Naive thymus-derived CD4-positive, alpha-beta T cell (primary cell): Measurements from ENCODE around the gene TMEM120A. TPM values are rescaled to one million over a fixed set of nuclear protein-coding genes. Genes with fewer than 3 reads are reported as not detected.
"Not testable (repeated sequence)": the region's sequence is repeated elsewhere in the genome, so short reads cannot be mapped to it uniquely, and the experiment has no call there.

Experiments
- ATAC-seq: fragments of 150-1000 bp; cut with Tn5 transposase; 2 replicates; pipeline ENCODE4 v1.10.0; 2021; ENCODE audit warnings: mild to moderate bottlenecking, moderate library complexity
- CTCF ChIA-PET: fragments of 350-600 bp; sonication (Branson Sonifier 250); formaldehyde crosslinking; loops from one replicate; lab custom pipeline; 2021; ENCODE audit warnings: antibody characterized with exemption; lab: Charles Lee
- POLR2A ChIA-PET: fragments of 350-600 bp; sonication (Branson Sonifier 250); formaldehyde crosslinking; loops from one replicate; lab custom pipeline; 2021; ENCODE audit warnings: antibody characterized with exemption, inconsistent platforms; lab: Charles Lee
- DNase-seq, 9 donors: peaks; one replicate each; pipeline versions ENCODE4 v3.0.0 to v3.0.0-alpha.2; 2020 to 2022; ENCODE audit warnings: mixed read lengths in 1 of 9
- H3K27ac ChIP-seq: one replicate; pipeline ENCODE4 v1.7.0; 2013; ENCODE audit warnings: mild to moderate bottlenecking, low read depth, low read length, moderate library complexity
- H3K27me3 ChIP-seq, 2 donors: one replicate each; pipeline ENCODE4 v1.7.0; 2013; ENCODE audit warnings: low read length in 2 of 2, mild to moderate bottlenecking in 2 of 2, moderate library complexity in 2 of 2; ENCODE audit not compliant: control insufficient read depth in 2 of 2, insufficient read depth in 2 of 2
- H3K36me3 ChIP-seq, 3 experiments: 1 replicate in 2 of 3; 2 replicates in 1 of 3; pipeline ENCODE4 v1.7.0; 2013; ENCODE audit warnings: low read length in 3 of 3, mild to moderate bottlenecking in 3 of 3, moderate library complexity in 1 of 3; ENCODE audit not compliant: insufficient read depth in 3 of 3, control insufficient read depth in 2 of 3
- H3K4me1 ChIP-seq, 2 donors: one replicate each; pipeline ENCODE4 v1.7.0; 2013; ENCODE audit warnings: low read length in 2 of 2, mild to moderate bottlenecking in 2 of 2, moderate library complexity in 1 of 2; ENCODE audit not compliant: control insufficient read depth in 2 of 2, insufficient read depth in 2 of 2
- H3K4me3 ChIP-seq: 2 replicates; pipeline ENCODE4 v1.7.0; 2013; ENCODE audit warnings: mild to moderate bottlenecking, low read length
- H3K9me3 ChIP-seq, 3 experiments: 1 replicate in 2 of 3; 2 replicates in 1 of 3; pipeline ENCODE4 v1.7.0; 2013; ENCODE audit warnings: low read length in 3 of 3; ENCODE audit not compliant: control insufficient read depth in 2 of 3
- H3K27ac Mint-ChIP-seq, 9 donors: one replicate each; pipeline ENCODE4 v1.8.0; 2020 to 2022; ENCODE audit warnings: mixed read lengths in 9 of 9, mild to moderate bottlenecking in 8 of 9, moderate library complexity in 5 of 9, inconsistent platforms in 2 of 9
- H3K27me3 Mint-ChIP-seq, 5 donors: one replicate each; pipeline ENCODE4 v1.8.0; 2021 to 2022; ENCODE audit warnings: mixed read lengths in 5 of 5, mild to moderate bottlenecking in 1 of 5
- H3K36me3 Mint-ChIP-seq, 5 donors: one replicate each; pipeline ENCODE4 v1.8.0; 2020 to 2022; ENCODE audit warnings: mixed read lengths in 5 of 5, mild to moderate bottlenecking in 3 of 5, inconsistent platforms in 1 of 5
- H3K4me1 Mint-ChIP-seq, 7 donors: one replicate each; pipeline ENCODE4 v1.8.0; 2020 to 2022; ENCODE audit warnings: mixed read lengths in 7 of 7, mild to moderate bottlenecking in 3 of 7, inconsistent platforms in 1 of 7
- H3K4me3 Mint-ChIP-seq, 10 donors: one replicate each; pipeline ENCODE4 v1.8.0; 2020 to 2022; ENCODE audit warnings: mild to moderate bottlenecking in 10 of 10, mixed read lengths in 10 of 10, moderate library complexity in 6 of 10, inconsistent platforms in 2 of 10
- H3K9me3 Mint-ChIP-seq, 11 donors: one replicate each; pipeline ENCODE4 v1.8.0; 2020 to 2022; ENCODE audit warnings: mixed read lengths in 11 of 11, mild to moderate bottlenecking in 4 of 11, inconsistent platforms in 1 of 11, moderate library complexity in 1 of 11
- intact Hi-C, 2 donors: fragments of 100-400 bp; cut with micrococcal nuclease; formaldehyde crosslinking; loops; one replicate each; pipeline ENCODE4 v1.15.1; 2023
- polyA plus RNA-seq, 2 donors: library from polyadenylated mRNA; unstranded; fragments of 300-500 nt; fragmentation: Illumina TruSeq; gene quantifications; one replicate each; pipeline ENCODE4 v1.2.3, GENCODE V29; 2021
- total RNA-seq, 6 experiments: library from RNA in 5 of 6; stranded (reverse) in 5 of 6; gene quantifications; 1 replicate in 5 of 6; 2 replicates in 1 of 6; pipeline ENCODE4 v1.2.3 and lab custom pipeline; 2021 to 2026

The TMEM120A gene
- total and polyA plus RNA-seq, 7 experiments from 2014 or later, result 19.1 to 38.6 (median 25.2) TPM

DNA sequence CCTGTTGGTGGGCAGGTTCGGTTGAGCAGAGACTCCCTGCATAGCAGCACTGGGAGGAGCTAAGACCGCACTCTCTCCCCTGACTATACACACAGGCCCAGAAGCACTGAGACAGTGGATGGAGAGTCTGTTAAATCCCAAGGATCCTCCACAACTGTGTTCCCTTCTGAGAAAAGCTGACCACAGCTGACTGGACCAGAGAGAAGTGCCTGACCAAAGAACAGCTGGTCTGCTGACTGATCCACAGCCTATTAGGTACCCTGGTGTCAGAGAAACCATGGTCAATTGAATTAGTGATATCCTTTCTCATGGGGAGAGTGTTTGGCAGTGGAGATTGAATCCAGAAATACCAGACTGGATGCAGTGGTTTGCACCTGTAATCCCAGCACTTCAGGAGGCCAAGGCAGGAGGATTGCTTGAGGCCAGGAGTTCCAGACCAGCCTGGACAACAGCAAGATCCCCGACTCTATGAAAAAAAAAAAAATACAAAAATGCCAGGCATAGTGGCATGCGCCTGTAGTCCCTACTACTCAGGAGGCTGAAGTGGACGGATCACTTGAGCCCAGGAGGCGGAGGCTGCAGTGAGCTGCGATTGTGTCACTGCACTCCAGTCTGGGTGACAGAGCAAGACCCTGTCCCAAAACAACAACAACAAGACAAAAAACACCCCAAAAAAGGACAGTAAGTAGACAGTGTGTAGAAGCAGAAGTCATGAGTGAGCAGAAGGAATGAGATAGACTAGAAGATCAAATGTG, 27.8 kb upstream of the TMEM120A start:
- H3K4me1 Mint-ChIP-seq, result peaks cover 0 to 23% (median 19%) of the 10 kb centered on the region in 7 donors
- H3K27me3 Mint-ChIP-seq, result no peaks in the 10 kb centered on the region
- H3K27ac ChIP-seq, result no peak overlapping the region
- peaks cover 7 to 10% of the 10 kb centered on the region in 2 donors for H3K4me1 ChIP-seq
- CTCF ChIA-PET, result interaction anchor here (0.5 to 3.5 kb wide), 3 partner anchors 10 to 157 kb away, joined by 3 to 56 read pairs (median 4); no protein-coding TSS in a partner anchor
- H3K4me3 Mint-ChIP-seq, result no peak overlapping the region
- H3K36me3 ChIP-seq, result peaks cover 0 to 16% (median 0%) of the 10 kb centered on the region in 3 experiments
- no peaks in the 10 kb centered on the region for H3K9me3 Mint-ChIP-seq
- POLR2A ChIA-PET, result no interaction called here
- no peak overlapping the region for H3K4me3 ChIP-seq
- no peaks in the 10 kb centered on the region for H3K27me3 ChIP-seq
- DNase-seq, result no peak
- ATAC-seq, result no peak
- H3K9me3 ChIP-seq, result no peaks in the 10 kb centered on the region
- H3K36me3 Mint-ChIP-seq, result peaks cover 6 to 43% (median 25%) of the 10 kb centered on the region in 5 donors
- peak overlapping the region in 3 of 9 donors; percentile 10 to 51 (median 34) for H3K27ac Mint-ChIP-seq
- intact Hi-C loops, result no loop called here

DNA sequence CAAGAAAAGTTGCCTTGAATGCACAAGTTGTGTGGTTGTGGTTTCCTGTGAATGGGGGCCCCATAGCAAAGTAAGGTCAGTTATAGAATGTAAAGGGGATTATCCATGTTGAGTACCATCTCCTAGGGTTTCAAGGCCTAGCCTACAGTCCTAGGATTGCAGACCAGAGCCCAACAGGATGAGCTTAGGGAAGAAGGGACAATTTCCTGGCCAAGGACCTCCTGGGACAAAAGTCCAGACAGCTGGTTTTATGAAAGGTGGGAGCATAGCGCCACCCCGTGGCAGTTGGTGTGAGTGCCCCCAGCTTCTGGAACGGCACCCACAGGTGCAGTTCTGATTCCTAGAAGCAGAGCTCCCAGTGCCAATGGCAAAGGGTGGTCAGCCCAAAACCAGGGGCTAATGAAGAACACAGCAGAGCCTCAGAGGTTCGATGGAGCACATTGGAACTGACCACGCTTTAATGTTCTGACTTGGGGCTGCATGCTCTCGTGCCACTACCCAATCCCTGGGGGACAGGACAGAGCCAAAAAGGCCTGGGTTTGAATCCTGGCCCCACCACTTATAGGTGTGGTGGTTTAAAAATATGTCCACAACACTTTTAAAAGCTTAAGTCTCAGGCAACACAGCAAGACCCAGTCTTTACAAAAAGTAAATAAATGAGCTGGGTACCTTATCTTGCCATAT, 25.8 kb upstream of the TMEM120A start:
- Histone ChIP-seq H3K27ac (no peak overlapping the region), H3K9me3 (no peaks in the 10 kb centered on the region), H3K27me3 (no peaks in the 10 kb centered on the region), H3K4me3 (no peak overlapping the region), H3K36me3 (peaks cover 0 to 10% (median 0%) of the 10 kb centered on the region in 3 experiments), H3K4me1 (peaks cover 7 to 10% of the 10 kb centered on the region in 2 donors)
- Mint-ChIP-seq H3K27me3 (no peaks in the 10 kb centered on the region), H3K9me3 (no peaks in the 10 kb centered on the region), H3K4me1 (peaks cover 0 to 23% (median 19%) of the 10 kb centered on the region in 7 donors), H3K27ac (peak overlapping the region in 1 of 9 donors; percentile 14), H3K4me3 (peak overlapping the region in 1 of 10 donors; percentile 40), H3K36me3 (peaks cover 8 to 54% (median 29%) of the 10 kb centered on the region in 5 donors)
- intact Hi-C loops, result loop anchor here (1.0 kb wide), 3 partner anchors 154 to 281 kb away; no protein-coding TSS in a partner anchor
- DNase-seq (peak; percentile 40 to 73 (median 58)), ATAC-seq (peak; percentile 75)
- ChIA-PET POLR2A (interaction anchor here (0.9 to 1.4 kb wide), 3 partner anchors 104 to 153 kb away, joined by 3 to 4 read pairs (median 3); no protein-coding TSS in a partner anchor), CTCF (interaction anchor here (0.6 to 3.5 kb wide), 23 partner anchors 9 to 1062 kb away, joined by 3 to 56 read pairs (median 4); partner anchors contain the start of genes POR and RHBDD2)

DNA sequence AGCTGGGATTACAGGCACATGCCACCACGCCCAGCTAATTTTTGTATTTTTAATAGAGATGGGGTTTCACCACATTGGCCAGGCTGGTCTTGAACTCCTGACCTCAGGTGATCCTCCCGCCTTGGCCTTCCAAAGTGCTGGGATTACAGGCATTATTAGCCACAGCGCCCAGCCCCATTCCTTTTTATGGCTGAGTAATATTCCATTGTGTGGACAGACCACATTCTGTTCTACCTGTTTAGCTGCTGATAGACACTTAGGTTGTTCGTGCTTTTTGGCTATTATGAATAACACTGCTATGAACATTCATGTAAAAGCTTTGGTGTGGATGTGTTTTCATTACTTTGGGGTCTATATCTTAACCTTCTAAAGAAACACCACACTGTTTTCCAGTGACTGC, 24.1 kb upstream of the TMEM120A start:
- H3K9me3 Mint-ChIP-seq, H3K27ac Mint-ChIP-seq, H3K4me3 ChIP-seq, intact Hi-C loops, H3K9me3 ChIP-seq, H3K27ac ChIP-seq, H3K27me3 ChIP-seq, H3K27me3 Mint-ChIP-seq, ATAC-seq, H3K4me3 Mint-ChIP-seq, DNase-seq, CTCF ChIA-PET: not testable (repeated sequence)
- H3K36me3 ChIP-seq, result peaks cover 0 to 10% (median 0%) of the 10 kb centered on the region in 3 experiments
- H3K4me1 Mint-ChIP-seq, result peaks cover 0 to 23% (median 19%) of the 10 kb centered on the region in 7 donors
- H3K36me3 Mint-ChIP-seq, result peaks cover 8 to 54% (median 37%) of the 10 kb centered on the region in 5 donors
- H3K4me1 ChIP-seq, result peaks cover 7 to 10% of the 10 kb centered on the region in 2 donors
- POLR2A ChIA-PET, result interaction anchor here (0.6 kb wide), 1 partner anchor 17 kb away, joined by 4 read pairs; no protein-coding TSS in a partner anchor

DNA sequence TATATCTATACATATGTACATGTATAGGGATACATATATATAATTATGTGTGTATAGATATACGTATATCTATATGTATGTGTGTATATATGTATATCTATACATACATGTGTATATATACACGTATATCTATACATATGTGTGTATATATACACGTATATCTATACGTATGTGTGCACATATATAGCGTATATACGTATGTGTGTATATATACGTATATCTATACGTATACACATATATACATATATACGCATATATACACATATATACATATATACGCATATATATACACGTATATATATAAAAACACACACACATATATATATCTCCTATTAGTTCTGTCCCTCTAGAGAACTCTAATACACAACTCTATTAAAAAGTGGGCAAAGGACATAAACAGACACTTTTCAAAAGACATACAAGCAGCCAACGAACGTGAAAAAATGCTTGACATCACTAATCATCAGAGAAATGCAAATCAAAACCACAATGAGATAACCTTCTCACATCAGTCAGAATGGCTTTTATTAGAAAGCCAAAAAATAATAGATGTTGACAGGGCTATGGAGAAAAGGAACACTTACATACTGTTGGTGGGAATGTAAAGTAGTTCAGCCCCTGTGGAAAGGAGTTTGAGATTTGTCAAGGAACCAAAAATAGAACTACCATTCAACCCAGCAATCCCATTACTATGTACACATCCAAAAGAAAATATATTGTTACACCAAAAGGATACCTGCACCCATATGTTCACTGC, 22.0 kb upstream of the TMEM120A start:
- no peak overlapping the region for H3K27ac Mint-ChIP-seq
- ATAC-seq, result no peak
- intact Hi-C loops, result no loop called here
- no peak overlapping the region for H3K4me3 ChIP-seq
- H3K4me1 ChIP-seq, result peaks cover 7 to 10% of the 10 kb centered on the region in 2 donors
- peaks cover 8 to 54% (median 30%) of the 10 kb centered on the region in 5 donors for H3K36me3 Mint-ChIP-seq
- peaks cover 0 to 14% (median 12%) of the 10 kb centered on the region in 7 donors for H3K4me1 Mint-ChIP-seq
- POLR2A ChIA-PET, result no interaction called here
- no peak overlapping the region for H3K4me3 Mint-ChIP-seq
- H3K9me3 Mint-ChIP-seq, result no peaks in the 10 kb centered on the region
- no peak for DNase-seq
- CTCF ChIA-PET, result no interaction called here
- no peaks in the 10 kb centered on the region for H3K27me3 Mint-ChIP-seq
- peaks cover 0 to 2% (median 0%) of the 10 kb centered on the region in 3 experiments for H3K36me3 ChIP-seq
- H3K27ac ChIP-seq, result no peak overlapping the region
- H3K27me3 ChIP-seq, result no peaks in the 10 kb centered on the region
- H3K9me3 ChIP-seq, result no peaks in the 10 kb centered on the region

DNA sequence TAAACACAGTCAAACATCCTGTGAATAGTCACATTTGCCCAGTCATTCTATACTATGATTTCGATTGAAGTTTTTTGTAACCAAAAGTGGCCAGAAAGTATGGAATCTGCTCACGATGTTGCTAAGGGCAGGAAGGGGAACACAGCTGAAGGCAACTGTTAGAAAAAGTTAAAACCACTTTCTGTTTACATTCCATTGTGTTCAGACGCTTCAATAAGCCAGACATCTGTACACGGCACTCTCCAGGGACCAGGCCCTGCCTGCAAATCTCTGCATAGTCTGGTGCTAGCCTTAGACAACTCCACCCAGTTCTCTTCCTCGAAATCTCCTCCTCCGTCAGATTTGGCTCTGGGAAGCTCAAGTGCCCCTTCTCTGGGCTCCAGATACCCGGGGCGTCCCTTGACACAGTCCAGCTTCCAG, 17.1 kb upstream of the TMEM120A start:
- CTCF ChIA-PET, result interaction anchor here (1.1 to 2.0 kb wide), 2 partner anchors 9 to 145 kb away, joined by 3 to 8 read pairs; no protein-coding TSS in a partner anchor
- no peak for DNase-seq

More for the DNA sequence above, 17.1 kb upstream of the TMEM120A start:
- Histone ChIP-seq H3K4me3 (no peak overlapping the region), H3K36me3 (no peaks in the 10 kb centered on the region), H3K9me3 (no peaks in the 10 kb centered on the region), H3K4me1 (peaks cover 15 to 25% of the 10 kb centered on the region in 2 donors), H3K27ac (no peak overlapping the region), H3K27me3 (no peaks in the 10 kb centered on the region)
- Mint-ChIP-seq H3K4me1 (peaks cover 22 to 37% (median 29%) of the 10 kb centered on the region in 7 donors), H3K4me3 (no peak overlapping the region), H3K27me3 (peaks cover 0 to 2% (median 0%) of the 10 kb centered on the region in 5 donors), H3K27ac (no peak overlapping the region), H3K36me3 (peaks cover 0 to 33% (median 19%) of the 10 kb centered on the region in 5 donors), H3K9me3 (no peaks in the 10 kb centered on the region)
- POLR2A ChIA-PET, result no interaction called here
- ATAC-seq, result no peak
- intact Hi-C loops, result no loop called here
